NT2/D1 (cell line): ENCODE results near the gene ZNF133.

Experiments
- DNase-seq: peaks from one replicate; pipeline ENCODE4 v3.0.0-alpha.2; 2011; ENCODE audit warnings: low read depth, low spot score
- H3K27me3 ChIP-seq: 2 replicates; pipeline ENCODE4 v1.6.0; 2011; ENCODE audit warnings: mild to moderate bottlenecking; ENCODE audit not compliant: insufficient read length, insufficient read depth
- H3K36me3 ChIP-seq: 2 replicates; pipeline ENCODE4 v1.6.1; 2011; ENCODE audit warnings: mild to moderate bottlenecking, low read length, mixed read lengths; ENCODE audit not compliant: insufficient read depth, insufficient read length
- H3K4me1 ChIP-seq: 2 replicates; pipeline ENCODE4 v1.5.1; 2011; ENCODE audit not compliant: insufficient read depth, insufficient read length
- H3K4me3 ChIP-seq: 2 replicates; pipeline ENCODE4 v1.5.1; 2011; ENCODE audit warnings: low read depth; ENCODE audit not compliant: insufficient read length
- H3K9ac ChIP-seq: 2 replicates; pipeline ENCODE4 v1.6.0; 2011; ENCODE audit warnings: low read depth; ENCODE audit not compliant: insufficient read length
- H3K9me3 ChIP-seq: 2 replicates; pipeline ENCODE4 v1.5.1; 2011; ENCODE audit warnings: mild to moderate bottlenecking, low read length; ENCODE audit not compliant: insufficient read depth
- SUZ12 ChIP-seq: IDR thresholded peaks from 2 replicates; pipeline ENCODE4 v1.6.1; 2011; ENCODE audit not compliant: insufficient read length, insufficient read depth; ENCODE audit errors: extremely low read depth
- YY1 ChIP-seq: IDR thresholded peaks from 2 replicates; pipeline ENCODE4 v1.6.1; 2011; ENCODE audit not compliant: insufficient read length, insufficient read depth
- ZNF274 ChIP-seq: IDR thresholded peaks from 2 replicates; pipeline ENCODE4 v1.6.1; 2011; ENCODE audit warnings: mild to moderate bottlenecking, low read depth, low read length

The ZNF133 gene

GRCh38 chr20:18310592-18310991 is 22.3 kb downstream of the ZNF133 start:
- Histone ChIP-seq H3K9me3 (no peaks in the 10 kb centered on the region), H3K4me3 (no peak overlapping the region), H3K9ac (no peak overlapping the region), H3K27me3 (no peaks in the 10 kb centered on the region), H3K36me3 (peaks cover 20% of the 10 kb centered on the region), H3K4me1 (no peaks in the 10 kb centered on the region)
- no peak for DNase-seq
- TF ChIP-seq ZNF274, result no peak
- no peak for TF ChIP-seq YY1
- no peak for TF ChIP-seq SUZ12

- Histone ChIP-seq H3K9me3 (no peaks in the 10 kb centered on the region), H3K27me3 (no peaks in the 10 kb centered on the region), H3K9ac (no peak overlapping the region), H3K4me3 (no peak overlapping the region), H3K36me3 (peaks cover 24% of the 10 kb centered on the region), H3K4me1 (no peaks in the 10 kb centered on the region)
- TF ChIP-seq YY1, result no peak
- TF ChIP-seq SUZ12, result no peak
- no peak for TF ChIP-seq ZNF274
- DNase-seq, result no peak
These were observed 24.4 kb downstream of the ZNF133 start for GRCh38 chr20:18312723-18313122.

- H3K4me1 ChIP-seq, result no peaks in the 10 kb centered on the region
- TF ChIP-seq SUZ12 (no peak), ZNF274 (no peak), YY1 (no peak)
- peaks cover 24% of the 10 kb centered on the region for H3K36me3 ChIP-seq
- no peak overlapping the region for H3K9ac ChIP-seq
- no peak overlapping the region for H3K4me3 ChIP-seq
- no peak for DNase-seq
- H3K9me3 ChIP-seq, result no peaks in the 10 kb centered on the region
- no peaks in the 10 kb centered on the region for H3K27me3 ChIP-seq
These were observed 25.1 kb downstream of the ZNF133 start for GRCh38 chr20:18313411-18313810.

GRCh38 chr20:18314786-18315406 is 26.6 kb downstream of the ZNF133 start:
- Histone ChIP-seq H3K36me3 (peaks cover 20% of the 10 kb centered on the region), H3K4me1 (no peaks in the 10 kb centered on the region), H3K9me3 (no peaks in the 10 kb centered on the region), H3K27me3 (no peaks in the 10 kb centered on the region), H3K4me3 (no peak overlapping the region), H3K9ac (no peak overlapping the region)
- no peak for DNase-seq
- TF ChIP-seq SUZ12 (no peak), ZNF274 (no peak), YY1 (no peak)

GRCh38 chr20:18316166-18316565 is 27.8 kb downstream of the ZNF133 start:
- Histone ChIP-seq H3K4me3 (no peak overlapping the region), H3K27me3 (no peaks in the 10 kb centered on the region), H3K36me3 (peaks cover 20% of the 10 kb centered on the region), H3K4me1 (no peaks in the 10 kb centered on the region), H3K9ac (no peak overlapping the region), H3K9me3 (no peaks in the 10 kb centered on the region)
- no peak for DNase-seq
- TF ChIP-seq ZNF274 (no peak), YY1 (no peak), SUZ12 (no peak)

GRCh38 chr20:18321316-18321715 is 33.0 kb downstream of the ZNF133 start:
- H3K27me3 ChIP-seq, result no peaks in the 10 kb centered on the region
- no peak for DNase-seq
- TF ChIP-seq ZNF274 (no peak), YY1 (no peak), SUZ12 (no peak)
- H3K9me3 ChIP-seq, result no peaks in the 10 kb centered on the region
- no peak overlapping the region for H3K9ac ChIP-seq
- H3K4me1 ChIP-seq, result no peaks in the 10 kb centered on the region
- peaks cover 5% of the 10 kb centered on the region for H3K36me3 ChIP-seq
- no peak overlapping the region for H3K4me3 ChIP-seq

- H3K4me1 ChIP-seq, result no peaks in the 10 kb centered on the region
- TF ChIP-seq ZNF274 (no peak), SUZ12 (no peak), YY1 (no peak)
- no peaks in the 10 kb centered on the region for H3K36me3 ChIP-seq
These were observed 33.9 kb downstream of the ZNF133 start for GRCh38 chr20:18321976-18322950.

More at GRCh38 chr20:18321976-18322950, 33.9 kb downstream of the ZNF133 start:
- Histone ChIP-seq H3K9me3 (peaks cover 3% of the 10 kb centered on the region; the same call in 1 of the 2 replicates), H3K27me3 (no peaks in the 10 kb centered on the region), H3K9ac (no peak overlapping the region), H3K4me3 (no peak overlapping the region)
- DNase-seq, result no peak
